K562 (cell line): ENCODE results near the gene STMN3. TPM values are rescaled to one million over a fixed set of nuclear protein-coding genes. Genes with fewer than 3 reads are reported as not detected.

Experiments used
- ARHGAP35 ChIP-seq: fragments of 450-650 bp; IDR thresholded peaks from 2 replicates; pipeline ENCODE4 v1.6.1; 2018; ENCODE audit not compliant: partially characterized antibody
- BACH1 ChIP-seq: fragments of 200-800 bp; sonication (Bioruptor generic); IDR thresholded peaks from 2 replicates; pipeline ENCODE4 v1.6.1; 2016; ENCODE audit warnings: missing genetic modification characterization, missing compliant biosample characterization
- CCNT2 ChIP-seq: IDR thresholded peaks from 2 replicates; pipeline ENCODE4 v1.6.1; 2011; ENCODE audit warnings: borderline replicate concordance, low read depth, mild to moderate bottlenecking, moderate library complexity, mixed read lengths, low read length; ENCODE audit not compliant: insufficient read length; ENCODE audit errors: extremely low read depth
- CXXC5 ChIP-seq: fragments of 250-450 bp; sonication (Bioruptor Pico); IDR thresholded peaks from 2 replicates; pipeline ENCODE4 v1.8.0; 2022; ENCODE audit warnings: inconsistent platforms, mild to moderate bottlenecking, moderate library complexity
- FUS ChIP-seq: fragments of 200-400 bp; formaldehyde crosslinking; optimal IDR thresholded peaks from 2 replicates; pipeline ENCODE3; 2017; ENCODE audit warnings: low read depth, low read length
- HDAC3 ChIP-seq: fragments of 450-650 bp; IDR thresholded peaks from 2 replicates; pipeline ENCODE4 v1.6.1; 2018; ENCODE audit warnings: borderline replicate concordance, mild to moderate bottlenecking, moderate library complexity; ENCODE audit not compliant: partially characterized antibody
- HMGN3 ChIP-seq: IDR thresholded peaks from 2 replicates; pipeline ENCODE4 v1.6.1; 2011; ENCODE audit warnings: borderline replicate concordance, low read depth, mild to moderate bottlenecking, mixed read lengths, low read length; ENCODE audit not compliant: insufficient read length; ENCODE audit errors: extremely low read depth
- SAFB ChIP-seq: fragments of 200-400 bp; formaldehyde crosslinking; IDR thresholded peaks from 2 replicates; pipeline ENCODE4 v1.6.1; 2017; ENCODE audit warnings: low read depth, low read length, borderline replicate concordance
- SP2 ChIP-seq: IDR thresholded peaks from 2 replicates; pipeline ENCODE4 v1.6.1; 2011; ENCODE audit warnings: mild to moderate bottlenecking, low read depth, low read length, moderate library complexity; ENCODE audit not compliant: poor library complexity, severe bottlenecking; ENCODE audit errors: extremely low read depth
- ZNF12 ChIP-seq: sonication (generic); formaldehyde crosslinking; IDR thresholded peaks from 2 replicates; pipeline ENCODE4 v1.4.0; 2020; ENCODE audit warnings: mild to moderate bottlenecking, missing genetic modification reagents
- polyA plus RNA-seq, 8 experiments: library from polyadenylated mRNA; depleted of rRNA in 4 of 8; stranded (reverse) in 5 of 8; unstranded in 3 of 8; fragments of >200 nt; fragmentation: Nextera tagmentation in 2 of 8; fragmentation: Illumina TruSeq in 1 of 8; extraction: Ambion mirVana in 2 of 8; extraction: Trizol in 1 of 8; gene quantifications; 2 replicates each; pipeline versions ENCODE4 v1.2.1 to v1.2.3, GENCODE V29; 2011 to 2014; ENCODE audit warnings: inconsistent platforms in 1 of 8, missing spikeins in 1 of 8
- total RNA-seq, 7 experiments: library from RNA; depleted of rRNA in 6 of 7; stranded (reverse); fragments of >200 nt in 6 of 7; fragmentation: Illumina TruSeq in 2 of 7; extraction: Trizol in 2 of 7; gene quantifications; 2 replicates each; pipeline versions ENCODE4 v1.2.1 to v1.2.3, GENCODE V29; 2011 to 2021; ENCODE audit warnings: low replicate concordance in 1 of 7
- TF ChIP-seq, protein P1 (sequence below), 2 experiments: fragments of 450-650 bp; formaldehyde crosslinking in 1 of 2; IDR thresholded peaks; 2 replicates each; pipeline versions ENCODE4 v1.4.0 to v1.6.1; 2014 to 2020; ENCODE audit warnings: mild to moderate bottlenecking in 2 of 2, borderline replicate concordance in 1 of 2, low read depth in 1 of 2
- TF ChIP-seq, protein P2 (sequence below), 2 experiments: fragments of 450-650 bp in 1 of 2; sonication (generic) in 1 of 2; formaldehyde crosslinking in 1 of 2; IDR thresholded peaks in 1 of 2; conservative IDR thresholded peaks in 1 of 2; 2 replicates each; pipeline versions ENCODE4 v1.6.1 to v1.8.1; 2016 to 2023; ENCODE audit warnings: mild to moderate bottlenecking in 2 of 2, moderate library complexity in 2 of 2, inconsistent platforms in 1 of 2, missing genetic modification reagents in 1 of 2
- TF ChIP-seq, protein P3 (sequence below): fragments of 250-450 bp; sonication (Bioruptor Pico); IDR thresholded peaks from 2 replicates; pipeline ENCODE4 v1.9.0; 2021; ENCODE audit warnings: mild to moderate bottlenecking, inconsistent platforms

The STMN3 gene
- total and polyA plus RNA-seq, 9 of the 15 experiments (the other 6 are each of a cell fraction or from before 2014, with no cell fraction given): 0.70 to 65.6 (median 29.4) TPM

DNA sequence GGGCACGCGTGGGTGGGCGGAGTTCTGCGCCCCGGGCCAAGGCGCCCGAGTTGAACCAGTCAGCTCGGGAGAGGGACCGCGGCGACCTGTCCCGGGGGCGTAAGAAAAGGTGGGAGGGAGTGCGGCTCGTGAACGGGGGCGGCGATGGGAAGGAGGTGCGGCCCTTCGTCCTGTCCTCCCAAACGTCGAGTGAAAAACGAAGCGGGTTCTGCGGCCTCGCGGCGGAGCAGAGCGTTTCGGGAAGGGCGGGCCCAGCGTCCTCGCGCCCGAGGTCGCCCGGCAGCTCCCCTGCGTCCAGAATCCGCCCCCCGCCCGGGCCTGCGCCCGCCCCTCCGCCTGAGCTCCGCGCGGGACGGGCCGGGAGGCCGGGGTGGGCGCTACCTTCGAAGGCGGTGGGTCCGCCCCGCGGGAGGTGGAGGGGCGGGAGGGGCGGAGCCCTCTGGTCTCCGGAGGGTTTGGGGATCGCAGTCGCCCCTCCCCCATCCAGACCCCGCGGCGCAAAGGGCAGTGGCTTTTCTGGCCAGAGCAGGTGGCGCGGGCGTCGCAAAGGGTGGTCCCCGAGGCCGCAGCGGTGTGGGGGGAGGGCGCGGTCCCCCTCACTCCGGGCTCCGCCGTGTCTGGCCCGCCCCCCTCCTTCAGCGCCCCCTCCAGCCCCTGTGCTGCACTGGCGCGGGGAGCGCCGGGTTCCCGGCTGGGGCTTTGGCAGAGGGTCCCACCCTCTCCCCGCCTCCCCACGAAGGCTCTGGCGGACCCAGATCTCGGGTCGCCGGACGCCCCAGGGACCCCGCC, 838 bp downstream of the STMN3 start (continued):
- TF ChIP-seq, protein P1, sequence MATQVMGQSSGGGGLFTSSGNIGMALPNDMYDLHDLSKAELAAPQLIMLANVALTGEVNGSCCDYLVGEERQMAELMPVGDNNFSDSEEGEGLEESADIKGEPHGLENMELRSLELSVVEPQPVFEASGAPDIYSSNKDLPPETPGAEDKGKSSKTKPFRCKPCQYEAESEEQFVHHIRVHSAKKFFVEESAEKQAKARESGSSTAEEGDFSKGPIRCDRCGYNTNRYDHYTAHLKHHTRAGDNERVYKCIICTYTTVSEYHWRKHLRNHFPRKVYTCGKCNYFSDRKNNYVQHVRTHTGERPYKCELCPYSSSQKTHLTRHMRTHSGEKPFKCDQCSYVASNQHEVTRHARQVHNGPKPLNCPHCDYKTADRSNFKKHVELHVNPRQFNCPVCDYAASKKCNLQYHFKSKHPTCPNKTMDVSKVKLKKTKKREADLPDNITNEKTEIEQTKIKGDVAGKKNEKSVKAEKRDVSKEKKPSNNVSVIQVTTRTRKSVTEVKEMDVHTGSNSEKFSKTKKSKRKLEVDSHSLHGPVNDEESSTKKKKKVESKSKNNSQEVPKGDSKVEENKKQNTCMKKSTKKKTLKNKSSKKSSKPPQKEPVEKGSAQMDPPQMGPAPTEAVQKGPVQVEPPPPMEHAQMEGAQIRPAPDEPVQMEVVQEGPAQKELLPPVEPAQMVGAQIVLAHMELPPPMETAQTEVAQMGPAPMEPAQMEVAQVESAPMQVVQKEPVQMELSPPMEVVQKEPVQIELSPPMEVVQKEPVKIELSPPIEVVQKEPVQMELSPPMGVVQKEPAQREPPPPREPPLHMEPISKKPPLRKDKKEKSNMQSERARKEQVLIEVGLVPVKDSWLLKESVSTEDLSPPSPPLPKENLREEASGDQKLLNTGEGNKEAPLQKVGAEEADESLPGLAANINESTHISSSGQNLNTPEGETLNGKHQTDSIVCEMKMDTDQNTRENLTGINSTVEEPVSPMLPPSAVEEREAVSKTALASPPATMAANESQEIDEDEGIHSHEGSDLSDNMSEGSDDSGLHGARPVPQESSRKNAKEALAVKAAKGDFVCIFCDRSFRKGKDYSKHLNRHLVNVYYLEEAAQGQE (IDR thresholded peaks at IDR 0.05; ENCODE audit: borderline replicate concordance): no peak
- TF ChIP-seq, protein P1 (CRISPR knock-in tag; IDR thresholded peaks at IDR 0.05; ENCODE audit: low read depth): peak; percentile 33; the same call in 1 of the 2 replicates
- TF ChIP-seq SP2: no peak
- TF ChIP-seq BACH1 (tag): no peak
- TF ChIP-seq ARHGAP35: no peak
- peak; percentile 17 for TF ChIP-seq CCNT2
- peak; percentile 65 for TF ChIP-seq CXXC5
- 0 out of 2 replicates have a peak, but pooled peaks have one; percentile 59 for TF ChIP-seq SAFB
- no peak for TF ChIP-seq FUS
- peak; percentile 15 for TF ChIP-seq HMGN3
- TF ChIP-seq, protein P2, sequence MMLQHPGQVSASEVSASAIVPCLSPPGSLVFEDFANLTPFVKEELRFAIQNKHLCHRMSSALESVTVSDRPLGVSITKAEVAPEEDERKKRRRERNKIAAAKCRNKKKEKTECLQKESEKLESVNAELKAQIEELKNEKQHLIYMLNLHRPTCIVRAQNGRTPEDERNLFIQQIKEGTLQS (IDR thresholded peaks at IDR 0.05): no peak
- TF ChIP-seq, protein P2 (CRISPR knock-in tag; conservative IDR thresholded peaks at IDR 0.05): no peak
- no peak for TF ChIP-seq HDAC3
- peak; percentile 35; the same call in 1 of the 2 replicates for TF ChIP-seq ZNF12
- TF ChIP-seq, protein P3, sequence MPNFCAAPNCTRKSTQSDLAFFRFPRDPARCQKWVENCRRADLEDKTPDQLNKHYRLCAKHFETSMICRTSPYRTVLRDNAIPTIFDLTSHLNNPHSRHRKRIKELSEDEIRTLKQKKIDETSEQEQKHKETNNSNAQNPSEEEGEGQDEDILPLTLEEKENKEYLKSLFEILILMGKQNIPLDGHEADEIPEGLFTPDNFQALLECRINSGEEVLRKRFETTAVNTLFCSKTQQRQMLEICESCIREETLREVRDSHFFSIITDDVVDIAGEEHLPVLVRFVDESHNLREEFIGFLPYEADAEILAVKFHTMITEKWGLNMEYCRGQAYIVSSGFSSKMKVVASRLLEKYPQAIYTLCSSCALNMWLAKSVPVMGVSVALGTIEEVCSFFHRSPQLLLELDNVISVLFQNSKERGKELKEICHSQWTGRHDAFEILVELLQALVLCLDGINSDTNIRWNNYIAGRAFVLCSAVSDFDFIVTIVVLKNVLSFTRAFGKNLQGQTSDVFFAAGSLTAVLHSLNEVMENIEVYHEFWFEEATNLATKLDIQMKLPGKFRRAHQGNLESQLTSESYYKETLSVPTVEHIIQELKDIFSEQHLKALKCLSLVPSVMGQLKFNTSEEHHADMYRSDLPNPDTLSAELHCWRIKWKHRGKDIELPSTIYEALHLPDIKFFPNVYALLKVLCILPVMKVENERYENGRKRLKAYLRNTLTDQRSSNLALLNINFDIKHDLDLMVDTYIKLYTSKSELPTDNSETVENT (CRISPR knock-in tag): no peak
